Measurements from ENCODE around the gene SFXN4.
"Not testable (repeated sequence)": the region's sequence is repeated elsewhere in the genome, so short reads cannot be mapped to it uniquely, and the experiment has no call there.

SFXN4 gene

GRCh38 chr10:119139464-119140067 lies 25.9 kb downstream of the SFXN4 start:
- FAIRE-seq, result no peak

DNA sequence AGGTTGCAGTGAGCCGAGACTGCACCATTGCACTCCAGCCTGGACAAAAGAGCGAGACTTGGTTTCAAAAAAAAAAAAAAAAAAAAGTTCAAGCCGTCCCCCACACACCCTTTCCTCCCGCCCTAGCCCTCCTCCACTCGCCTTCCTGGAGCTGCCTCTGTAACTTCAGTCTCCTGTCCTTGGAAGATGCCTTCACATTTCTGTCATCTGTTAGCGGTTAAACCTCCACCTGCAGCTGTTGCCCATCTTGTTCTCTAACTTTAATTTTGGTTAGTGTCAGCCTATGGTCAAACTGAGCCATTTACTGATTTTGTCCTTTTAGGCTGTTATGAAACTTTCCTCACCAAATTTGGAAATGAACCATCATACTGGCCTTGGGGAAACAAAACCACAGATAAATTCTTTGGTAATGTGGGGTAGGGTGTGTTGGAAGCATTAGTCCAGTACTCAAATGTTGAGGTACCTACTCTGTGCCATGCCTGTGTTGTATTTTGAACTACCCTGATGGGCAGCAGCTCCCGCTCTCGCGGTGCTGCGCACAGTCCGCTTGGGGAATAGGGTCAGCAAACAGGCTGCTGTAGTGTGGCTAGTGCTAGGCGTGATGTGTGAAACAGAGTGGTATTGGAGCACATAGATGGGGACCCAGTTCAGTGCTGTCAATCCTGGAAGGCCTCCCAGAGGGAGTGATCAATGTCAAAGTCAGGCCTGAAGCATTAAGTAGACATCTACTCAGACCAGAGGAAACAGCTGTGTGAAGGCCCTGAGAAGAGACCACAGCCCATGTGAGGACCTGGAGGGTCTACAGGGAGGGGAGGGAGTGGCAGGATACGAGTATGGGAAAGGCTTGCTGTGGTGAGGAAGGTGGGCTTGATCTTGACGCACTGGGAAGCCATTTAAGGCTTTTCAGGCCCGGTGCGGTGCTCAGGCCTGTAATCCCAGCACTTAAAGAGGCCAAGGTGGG lies 26.9 kb downstream of the SFXN4 start:
- FAIRE-seq, result no peak

DNA sequence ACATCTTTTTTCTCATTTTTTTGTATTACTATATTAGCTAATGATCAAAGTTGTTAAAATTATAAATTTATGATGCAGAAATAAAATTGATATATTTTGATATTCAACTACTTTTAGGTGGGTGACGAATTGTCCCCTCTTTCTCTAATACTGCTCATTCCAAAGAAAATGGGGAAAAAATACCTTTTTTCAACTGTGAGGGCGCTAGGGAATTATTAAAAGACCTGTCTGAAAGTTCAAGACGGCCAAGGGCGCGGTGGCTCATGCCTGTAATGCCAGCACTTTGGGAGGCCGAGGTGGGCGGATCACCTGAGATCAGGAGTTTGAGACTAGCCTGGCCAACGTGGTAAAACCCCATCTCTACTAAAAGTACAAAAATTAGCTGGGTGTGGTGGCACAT lies 27.6 kb downstream of the SFXN4 start:
- not testable (repeated sequence) for FAIRE-seq

DNA sequence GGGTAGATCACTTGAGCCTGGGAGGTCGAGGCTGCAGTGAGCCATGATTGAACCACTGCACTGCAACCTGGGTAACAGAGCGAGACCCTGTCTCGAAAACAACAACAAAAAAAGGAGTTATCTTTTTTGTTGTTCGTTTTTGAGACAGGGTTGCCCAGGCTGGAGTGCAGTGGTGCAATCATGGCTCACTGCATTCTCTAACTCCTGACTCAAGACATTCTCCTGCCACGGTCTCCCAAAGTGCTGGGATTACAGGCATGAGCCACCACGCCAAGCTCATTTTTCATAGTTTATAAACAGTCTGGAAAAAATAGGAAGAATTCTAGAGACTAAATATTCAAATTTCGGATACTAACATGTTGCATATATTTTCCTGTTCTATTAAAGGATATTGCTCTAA lies 29.4 kb downstream of the SFXN4 start:
- no peak for FAIRE-seq

GRCh38 chr10:119135513-119135881 lies 30.0 kb downstream of the SFXN4 start:
- no peak for FAIRE-seq

DNA sequence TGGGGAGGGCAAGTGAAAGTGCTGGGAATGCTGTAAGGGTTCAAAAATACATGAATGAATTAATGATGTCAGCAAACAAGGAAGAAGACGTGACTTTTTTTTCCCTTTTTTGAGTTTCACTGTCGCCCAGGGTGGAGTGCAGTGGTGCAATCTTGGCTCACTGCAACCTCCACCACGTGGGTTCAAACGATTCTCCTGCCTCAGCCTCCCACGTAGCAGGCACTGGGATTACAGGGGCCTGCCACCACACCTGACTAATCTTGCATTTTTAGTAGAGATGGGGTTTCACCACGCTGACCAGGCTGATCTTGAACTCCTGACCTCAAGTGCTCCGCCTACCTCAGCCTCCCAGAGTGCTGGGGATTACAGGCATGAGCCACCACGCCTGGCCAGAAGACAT lies 31.6 kb downstream of the SFXN4 start:
- no peak for FAIRE-seq

DNA sequence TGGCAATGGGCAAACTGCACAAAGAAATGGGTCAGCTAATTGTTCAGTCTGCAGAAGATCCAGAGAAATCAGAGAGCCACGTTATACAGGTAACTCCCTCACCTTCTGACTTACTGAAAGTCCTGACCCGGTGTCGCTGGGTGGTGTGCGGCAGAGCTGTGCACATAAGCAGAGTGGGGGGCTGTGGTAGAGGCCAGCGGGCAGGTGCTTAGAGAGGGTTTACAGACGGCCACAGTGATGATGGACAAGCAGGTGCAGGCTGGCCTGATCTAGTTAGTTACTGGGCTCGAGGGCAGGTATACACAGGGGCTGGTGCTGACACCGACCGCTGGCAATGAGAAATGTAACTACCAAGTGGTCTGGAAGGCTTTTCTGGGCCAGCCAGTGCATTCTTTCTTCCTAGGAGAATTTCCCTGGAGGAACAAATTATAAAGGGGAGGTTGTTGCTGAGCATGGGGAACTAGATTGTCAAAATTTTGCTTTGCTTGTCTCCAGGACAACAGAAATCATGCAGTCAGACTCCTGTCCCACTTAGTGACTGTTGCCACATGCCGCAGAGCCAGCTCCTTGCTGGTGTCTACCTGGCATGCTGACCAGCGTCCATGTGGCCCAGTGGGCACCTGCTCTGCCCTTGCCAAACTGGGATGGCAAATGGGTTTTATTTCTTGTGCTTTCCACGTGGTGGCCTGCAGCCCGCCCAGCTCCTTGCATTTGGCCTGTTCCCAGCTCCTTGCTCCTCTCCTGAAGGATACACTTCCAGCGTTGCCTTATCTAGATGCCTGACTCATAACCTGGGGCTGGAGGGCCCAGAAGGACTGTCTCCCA lies 32.8 kb downstream of the SFXN4 start:
- no peak for FAIRE-seq

GRCh38 chr10:119131512-119132240 lies 33.8 kb downstream of the SFXN4 start:
- FAIRE-seq, result no peak

DNA sequence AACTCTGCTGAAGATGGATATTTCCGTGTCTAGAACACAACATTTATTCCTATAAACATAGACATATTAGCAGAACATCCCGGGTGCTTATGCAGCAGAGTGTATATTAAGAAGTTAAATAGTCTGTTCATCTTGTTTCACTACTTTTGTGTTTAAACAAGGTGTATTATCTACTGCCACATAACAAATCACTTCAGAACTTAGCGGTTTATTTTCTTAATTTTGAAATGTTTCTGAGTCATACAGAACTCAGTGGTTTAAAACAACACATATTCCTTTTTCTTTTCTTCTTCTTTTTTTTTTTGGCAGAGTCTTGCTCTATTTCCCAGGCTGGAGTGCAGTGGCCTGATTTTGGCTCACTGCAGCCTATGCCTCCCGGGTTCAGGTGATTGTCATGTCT lies 35.8 kb downstream of the SFXN4 start:
- no peak for FAIRE-seq

DNA sequence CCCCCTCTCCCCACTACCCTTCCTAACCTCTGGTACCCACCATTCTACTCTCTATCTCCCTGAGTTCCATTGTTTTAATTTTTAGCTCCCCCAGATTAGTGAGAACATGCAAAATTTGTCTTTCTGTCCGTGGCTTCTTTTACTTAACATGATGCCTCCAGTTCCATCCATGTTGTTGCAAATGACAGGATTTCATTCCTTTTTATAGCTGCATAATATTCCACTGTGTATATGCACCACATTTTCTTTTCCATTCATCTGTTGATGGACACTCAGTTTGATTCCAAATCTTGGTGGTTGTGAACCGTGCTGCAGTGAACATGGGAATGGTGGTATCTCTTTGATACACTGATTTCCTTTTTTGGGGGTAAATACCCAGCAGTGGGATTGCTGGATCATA lies 39.6 kb downstream of the SFXN4 start:
- no peak for FAIRE-seq

- no peak for FAIRE-seq
Measured at GRCh38 chr10:119120875-119121274, 44.6 kb downstream of the SFXN4 start.

DNA sequence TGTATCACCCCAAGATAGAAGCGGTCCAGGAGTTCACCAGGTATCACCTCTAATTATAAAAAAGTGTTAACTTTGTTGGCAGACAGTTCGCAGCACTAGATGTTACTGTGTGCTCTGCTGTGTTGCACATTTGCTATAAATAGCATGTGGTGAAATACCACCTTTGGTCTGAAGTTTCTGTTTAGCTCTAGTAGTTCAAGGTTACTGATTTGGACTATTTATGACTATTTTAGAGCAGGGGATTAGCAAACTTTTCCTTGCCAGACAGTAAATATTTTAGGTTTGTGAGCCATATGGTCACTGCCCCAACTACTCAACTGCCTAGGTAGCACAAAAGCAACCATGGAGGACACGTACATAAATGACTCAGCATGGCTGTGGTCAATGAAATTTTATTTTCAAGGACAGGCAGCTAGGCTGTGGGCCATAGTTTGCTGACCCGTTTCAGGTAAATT lies 45.1 kb downstream of the SFXN4 start:
- FAIRE-seq, result no peak

DNA sequence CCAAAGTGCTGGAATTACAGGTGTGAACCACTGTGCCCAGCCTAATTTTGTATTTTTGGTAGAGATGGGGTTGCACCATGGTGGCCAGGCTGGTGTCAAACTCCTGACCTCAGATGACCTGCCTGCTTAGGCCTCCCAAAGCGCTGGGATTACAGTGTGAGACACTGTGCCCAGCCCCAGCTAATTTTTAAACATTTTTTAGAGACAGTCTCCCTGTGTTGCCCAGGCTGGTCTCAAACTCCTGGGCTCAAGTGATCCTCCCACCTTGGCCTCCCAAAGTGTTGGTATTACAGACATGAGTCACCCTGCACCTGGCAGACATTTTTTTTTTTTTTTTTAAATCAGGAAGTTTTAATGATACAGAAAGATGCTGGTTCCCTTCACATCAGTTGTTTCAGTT lies 46.1 kb downstream of the SFXN4 start:
- FAIRE-seq, result no peak

DNA sequence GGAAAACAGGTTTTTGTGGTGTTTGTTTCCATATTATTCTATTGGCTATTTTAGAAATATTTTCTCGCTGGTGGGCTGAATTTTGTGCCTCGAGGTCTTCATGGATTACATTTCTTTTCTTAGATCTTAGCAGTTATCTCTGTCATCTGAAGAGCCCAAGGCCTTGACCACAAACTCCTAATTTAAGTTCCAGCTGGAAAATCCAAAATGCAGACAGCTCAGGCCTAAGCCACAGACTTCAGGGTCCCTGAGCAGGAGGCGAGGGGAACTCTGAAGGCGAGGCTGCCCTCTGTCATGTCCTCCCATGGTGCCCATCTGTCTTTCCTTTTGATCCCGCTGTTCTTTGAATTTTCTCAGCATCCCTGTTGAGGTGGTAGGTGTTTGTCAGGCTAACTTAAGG lies 47.3 kb downstream of the SFXN4 start:
- no peak for FAIRE-seq

DNA sequence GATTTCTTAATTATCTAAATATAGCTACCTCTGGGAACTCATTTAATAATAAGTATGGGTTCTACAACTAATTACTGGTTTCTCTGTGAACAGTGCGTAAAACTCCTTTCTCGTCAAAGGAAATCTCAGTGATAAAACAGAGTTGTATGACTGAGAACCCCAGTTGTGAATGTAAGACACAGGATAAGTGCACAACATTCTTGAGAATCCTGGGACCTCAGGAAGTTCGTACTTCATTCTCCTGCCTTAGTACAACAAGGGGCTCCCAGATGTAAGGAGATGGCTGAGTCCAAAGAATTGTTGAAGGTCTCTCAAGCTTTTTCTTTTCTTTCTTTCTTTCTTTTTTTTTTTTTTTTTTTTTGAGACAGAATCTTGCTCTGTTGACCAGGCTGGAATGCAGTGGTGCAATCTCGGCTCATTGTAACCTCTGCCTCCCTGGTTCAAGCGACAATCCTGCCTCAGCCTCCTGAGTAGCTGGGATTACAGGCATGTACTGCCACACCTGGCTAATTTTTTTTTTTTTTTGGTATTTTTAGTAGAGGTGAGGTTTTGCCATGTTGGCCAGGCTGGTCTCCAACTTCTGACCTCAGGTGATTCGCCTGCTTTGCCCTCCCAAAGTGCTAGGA lies 49.1 kb downstream of the SFXN4 start:
- FAIRE-seq, result no peak

- no peak for FAIRE-seq
Measured at GRCh38 chr10:119115926-119116325, 49.6 kb downstream of the SFXN4 start.

GRCh38 chr10:119113751-119114732 lies 51.5 kb downstream of the SFXN4 start:
- FAIRE-seq, result no peak

- FAIRE-seq, result no peak
Measured at GRCh38 chr10:119112056-119112455, 53.5 kb downstream of the SFXN4 start.

GRCh38 chr10:119107771-119108170 lies 57.7 kb downstream of the SFXN4 start:
- FAIRE-seq, result not testable (repeated sequence)

DNA sequence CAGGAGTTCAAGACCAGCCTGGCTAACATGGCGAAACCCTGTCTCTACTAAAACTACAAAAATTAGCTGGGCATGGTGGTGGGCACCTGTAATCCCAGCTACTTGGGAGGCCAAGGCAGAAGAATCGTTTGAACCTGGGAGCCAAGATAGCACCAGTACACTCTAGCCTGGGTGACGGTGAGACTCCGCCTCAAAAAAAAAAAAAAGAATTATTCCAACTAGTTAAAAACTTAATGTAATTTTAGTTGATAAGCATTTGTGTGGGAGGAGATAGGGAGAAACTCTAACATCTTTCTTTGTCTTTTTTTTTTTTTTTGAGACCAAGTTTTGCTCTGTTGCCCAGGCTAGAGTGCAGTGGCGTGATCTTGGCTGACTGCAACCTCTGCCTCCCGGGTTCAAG lies 58.4 kb downstream of the SFXN4 start:
- FAIRE-seq, result not testable (repeated sequence)

DNA sequence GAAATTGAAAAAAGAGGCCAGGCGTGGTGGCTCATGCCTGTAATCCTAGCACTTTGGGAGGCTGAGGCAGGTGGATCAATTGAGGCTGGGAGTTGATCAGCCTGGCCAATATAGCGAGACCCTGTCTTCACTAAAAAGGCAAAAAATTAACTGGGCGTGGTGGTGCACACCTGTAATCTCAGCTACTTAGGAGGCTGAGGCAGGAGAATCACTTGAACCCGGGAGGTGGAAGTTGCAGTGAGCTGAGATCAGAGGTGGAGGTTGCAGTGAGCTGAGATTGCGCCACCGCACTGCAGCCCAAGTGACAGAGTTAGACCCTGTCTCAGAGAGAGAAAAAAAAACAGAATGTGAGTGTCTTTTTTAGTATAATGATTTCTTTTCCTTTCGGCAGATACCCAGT lies 59.6 kb downstream of the SFXN4 start:
- FAIRE-seq, result not testable (repeated sequence)
